ENCODE measurements around the gene WIPF2.
"Not testable (repeated sequence)": the region's sequence is repeated elsewhere in the genome, so short reads cannot be mapped to it uniquely, and the experiment has no call there.

WIPF2 gene

GRCh38 chr17:40191237-40192208, 27.6 kb upstream of the WIPF2 start:
- no peak for DNase-seq (ENCODE audit: low spot score)

- DNase-seq (ENCODE audit: low spot score): no peak
These were observed 26.1 kb upstream of the WIPF2 start for GRCh38 chr17:40192961-40193360.

- no peak for DNase-seq (ENCODE audit: low spot score)
These were observed 24.3 kb upstream of the WIPF2 start for GRCh38 chr17:40194821-40195220.

GRCh38 chr17:40197550-40197949, 21.6 kb upstream of the WIPF2 start:
- no peak for DNase-seq (ENCODE audit: low spot score)

GRCh38 chr17:40197965-40198456, 21.1 kb upstream of the WIPF2 start:
- peak; percentile 55 for DNase-seq (ENCODE audit: low spot score)

GRCh38 chr17:40198576-40198975, 20.5 kb upstream of the WIPF2 start:
- no peak for DNase-seq (ENCODE audit: low spot score)

GRCh38 chr17:40203131-40203530, 16.0 kb upstream of the WIPF2 start:
- DNase-seq (ENCODE audit: low spot score): no peak

- not testable (repeated sequence) for DNase-seq (ENCODE audit: low spot score)
These were observed 12.9 kb upstream of the WIPF2 start for GRCh38 chr17:40206193-40206592.

- no peak for DNase-seq (ENCODE audit: low spot score)
These were observed 9.6 kb upstream of the WIPF2 start for GRCh38 chr17:40209404-40210093.

GRCh38 chr17:40213914-40214313, 5.2 kb upstream of the WIPF2 start:
- not testable (repeated sequence) for DNase-seq (ENCODE audit: low spot score)

- no peak for DNase-seq (ENCODE audit: low spot score)
These were observed 931 bp upstream of the WIPF2 start for GRCh38 chr17:40218006-40218739.

- DNase-seq (ENCODE audit: low spot score): peak; percentile 66
These were observed 662 bp downstream of the WIPF2 start for GRCh38 chr17:40219594-40220338.

GRCh38 chr17:40224718-40225550, 5.8 kb downstream of the WIPF2 start:
- no peak for DNase-seq (ENCODE audit: low spot score)

GRCh38 chr17:40229146-40229545, 10.0 kb downstream of the WIPF2 start:
- not testable (repeated sequence) for DNase-seq (ENCODE audit: low spot score)

- DNase-seq (ENCODE audit: low spot score): no peak
These were observed 11.6 kb downstream of the WIPF2 start for GRCh38 chr17:40230670-40231069.

GRCh38 chr17:40231928-40232327, 12.8 kb downstream of the WIPF2 start:
- DNase-seq (ENCODE audit: low spot score): not testable (repeated sequence)

GRCh38 chr17:40241252-40241834, 22.2 kb downstream of the WIPF2 start:
- DNase-seq (ENCODE audit: low spot score): no peak

- DNase-seq (ENCODE audit: low spot score): no peak
These were observed 23.7 kb downstream of the WIPF2 start for GRCh38 chr17:40242774-40243173.

GRCh38 chr17:40243761-40244160, 24.7 kb downstream of the WIPF2 start:
- DNase-seq (ENCODE audit: low spot score): no peak

- DNase-seq (ENCODE audit: low spot score): no peak
These were observed 25.2 kb downstream of the WIPF2 start for GRCh38 chr17:40244255-40244654.
